Inflammatory macrophage treated with lipopolysaccharide for 4 hours (primary cell): ENCODE measurements around the gene TTLL5.
"Not testable (repeated sequence)": the region's sequence is repeated elsewhere in the genome, so short reads cannot be mapped to it uniquely, and the experiment has no call there.

ENCODE experiments used
- DNase-seq: peaks from one replicate; pipeline ENCODE4 v3.0.0-alpha.2; 2020

Gene TTLL5

DNA sequence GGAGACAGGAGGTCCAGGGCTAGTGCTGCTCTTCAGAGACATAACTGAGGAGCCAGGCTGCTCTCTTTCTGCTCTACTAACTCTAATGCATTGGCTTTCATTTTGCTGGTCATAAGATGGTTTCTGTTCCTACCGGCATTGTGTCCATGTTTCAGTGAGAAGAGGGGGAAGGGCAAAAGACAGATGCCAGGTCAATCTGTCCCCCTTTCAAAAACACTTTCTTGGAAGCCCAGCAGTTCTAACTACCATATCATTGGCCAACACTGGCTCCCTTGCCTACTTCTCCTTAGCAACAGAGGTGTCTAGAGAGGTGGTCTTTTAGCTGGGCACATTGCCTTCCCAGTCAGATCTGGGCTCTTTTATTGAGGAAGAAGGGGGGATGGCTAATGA, 256.9 kb downstream of the TTLL5 start:
- DNase-seq, result no peak

DNA sequence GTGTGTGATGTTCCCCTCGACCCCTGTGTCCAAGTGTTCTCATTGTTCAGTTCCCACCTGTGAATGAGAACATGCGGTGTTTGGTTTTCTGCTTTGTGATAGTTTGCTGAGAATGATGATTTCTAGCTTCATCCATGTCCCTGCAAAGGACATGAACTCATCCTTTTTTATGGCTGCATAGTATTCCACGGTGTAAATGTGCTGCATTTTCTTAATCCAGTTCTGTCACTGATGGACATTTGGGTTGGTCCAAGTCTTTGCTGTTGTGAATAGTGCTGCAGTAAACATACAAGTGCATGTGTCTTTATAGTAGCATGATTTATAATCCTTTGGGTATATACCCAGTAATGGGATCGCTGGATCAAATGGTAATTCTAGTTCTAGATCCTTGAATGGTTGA, 259.4 kb downstream of the TTLL5 start:
- DNase-seq, result not testable (repeated sequence)

DNA sequence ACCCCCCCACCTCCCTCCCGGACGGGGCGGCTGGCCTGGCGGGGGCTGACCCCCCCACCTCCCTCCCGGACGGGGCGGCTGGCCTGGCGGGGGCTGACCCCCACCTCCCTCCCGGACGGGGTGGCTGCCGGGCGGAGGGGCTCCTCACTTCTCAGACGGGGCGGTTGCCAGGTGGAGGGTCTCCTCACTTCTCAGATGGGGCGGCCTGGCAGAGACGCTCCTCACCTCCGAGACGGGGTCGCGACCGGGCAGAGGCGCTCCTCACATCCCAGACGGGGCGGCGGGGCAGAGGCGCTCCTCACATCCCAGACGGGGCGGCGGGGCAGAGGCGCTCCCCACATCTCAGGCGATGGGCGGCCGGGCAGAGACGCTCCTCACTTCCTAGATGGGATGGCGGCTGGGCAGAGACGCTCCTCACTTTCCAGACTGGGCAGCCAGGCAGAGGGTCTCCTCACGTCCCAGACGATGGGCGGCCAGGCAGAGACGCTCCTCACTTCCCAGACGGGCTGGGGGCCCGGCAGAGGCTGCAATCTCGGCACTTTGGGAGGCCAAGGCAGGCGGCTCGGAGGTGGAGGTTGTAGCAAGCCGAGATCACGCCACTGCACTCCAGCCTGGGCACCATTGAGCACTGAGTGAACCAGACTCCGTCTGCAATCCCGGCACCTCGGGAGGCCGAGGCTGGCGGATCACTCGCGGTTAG, 264.2 kb downstream of the TTLL5 start:
- not testable (repeated sequence) for DNase-seq

DNA sequence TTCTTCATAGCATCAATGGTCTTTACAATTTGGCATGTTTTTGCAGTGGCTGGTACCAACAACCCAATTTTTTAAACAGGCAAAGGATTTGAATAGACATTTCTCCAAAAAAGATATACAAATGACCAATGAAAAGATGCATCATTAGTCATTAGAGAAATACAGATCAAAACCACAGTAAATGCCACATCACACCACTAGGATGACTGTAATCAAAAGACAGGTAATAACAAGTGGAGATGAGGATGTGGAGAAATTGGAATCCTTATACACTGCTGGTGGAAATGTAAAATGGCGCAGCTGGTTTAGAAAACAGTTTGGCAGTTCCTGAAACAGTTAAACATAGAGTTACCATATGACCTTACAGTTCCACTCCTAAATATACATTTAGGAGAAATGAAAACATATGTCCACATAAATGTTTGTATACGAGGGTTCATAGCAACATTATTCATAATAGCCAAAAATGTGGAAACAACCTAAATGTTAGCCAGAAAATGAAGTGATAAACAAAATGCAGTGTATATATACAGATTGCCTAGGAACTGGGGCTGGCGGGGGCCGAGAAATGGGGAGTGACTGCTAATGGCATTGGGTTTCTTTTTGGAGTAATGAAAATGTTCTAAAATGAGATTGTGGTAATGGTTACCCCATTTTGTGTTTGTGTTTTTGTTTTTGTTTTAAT, 265.5 kb downstream of the TTLL5 start:
- DNase-seq, result no peak

DNA sequence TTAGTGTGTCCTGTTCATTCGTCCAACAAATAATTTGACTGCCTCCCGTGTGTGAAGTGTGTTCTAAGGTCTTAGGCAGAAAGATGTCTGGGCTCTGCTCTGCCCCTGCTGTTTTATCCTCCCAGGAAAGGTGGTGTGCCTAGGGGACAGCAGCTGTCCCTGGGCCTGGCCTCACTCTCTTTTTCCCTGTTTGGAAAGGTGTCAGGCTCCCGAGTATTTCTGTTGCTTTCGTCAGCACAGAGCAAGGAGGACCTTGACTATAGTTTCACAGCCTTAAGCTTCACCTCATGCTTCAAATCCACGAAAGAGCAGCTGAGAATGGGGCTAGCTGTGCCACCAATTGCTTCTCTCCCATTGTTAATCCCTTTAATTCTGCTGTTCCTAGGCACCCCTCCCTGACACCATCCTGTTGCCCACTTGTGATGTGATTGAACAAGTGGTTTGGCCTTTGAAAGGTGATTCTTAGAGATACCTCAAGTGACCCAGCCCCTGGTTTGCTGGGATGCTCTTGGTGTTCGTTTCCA, 266.6 kb downstream of the TTLL5 start:
- DNase-seq, result no peak

DNA sequence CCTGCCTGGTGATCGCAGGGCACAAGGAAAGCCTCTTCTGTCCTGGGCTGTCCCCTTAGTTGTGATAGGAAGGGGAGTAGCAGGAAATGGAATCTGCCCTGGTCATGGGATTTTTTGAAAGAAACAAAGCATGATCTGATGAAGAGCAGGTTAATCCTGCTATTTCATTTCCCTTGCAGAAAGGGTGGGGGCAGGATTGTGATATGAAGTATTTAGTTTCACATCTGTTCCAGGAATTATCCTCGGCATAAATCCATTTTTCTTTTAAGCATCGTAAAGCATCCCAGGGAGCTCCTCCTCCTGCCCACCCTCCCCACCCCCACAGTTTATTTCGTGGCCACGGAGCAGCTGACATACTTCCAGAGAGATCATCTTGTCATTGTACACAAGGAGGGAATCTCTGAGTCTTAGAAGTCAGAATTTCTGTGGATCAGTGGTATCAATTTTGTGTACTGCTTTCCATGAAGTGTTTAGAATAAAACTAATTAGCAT, 267.7 kb downstream of the TTLL5 start:
- no peak for DNase-seq

DNA sequence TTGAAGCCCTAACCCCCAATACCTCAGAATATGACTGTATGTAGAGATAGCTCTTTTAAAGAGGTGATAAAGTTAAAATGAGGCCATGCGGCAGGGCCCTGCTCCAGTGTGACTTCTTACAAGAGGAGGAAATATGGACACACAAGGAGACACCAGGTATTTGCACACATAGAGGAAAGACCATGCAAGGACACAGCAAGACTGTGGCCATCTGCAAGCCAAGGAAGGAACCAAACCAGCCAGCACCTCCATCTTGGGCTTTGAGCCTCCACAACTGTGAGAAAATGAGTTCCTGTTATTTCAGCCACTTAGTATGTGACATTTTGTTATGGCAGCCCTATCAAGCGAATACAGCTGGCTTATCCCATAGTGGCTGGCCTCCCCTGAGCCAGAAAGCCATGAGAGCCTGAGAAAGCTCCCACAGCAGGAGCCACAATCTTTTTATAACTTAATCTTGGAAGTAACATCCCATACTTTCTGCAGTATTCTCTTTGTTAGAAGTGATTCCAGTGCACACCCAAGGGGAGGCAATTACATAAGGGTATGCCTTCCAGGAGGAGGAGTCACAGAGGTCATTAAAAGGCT, 272.8 kb downstream of the TTLL5 start:
- DNase-seq, result no peak

DNA sequence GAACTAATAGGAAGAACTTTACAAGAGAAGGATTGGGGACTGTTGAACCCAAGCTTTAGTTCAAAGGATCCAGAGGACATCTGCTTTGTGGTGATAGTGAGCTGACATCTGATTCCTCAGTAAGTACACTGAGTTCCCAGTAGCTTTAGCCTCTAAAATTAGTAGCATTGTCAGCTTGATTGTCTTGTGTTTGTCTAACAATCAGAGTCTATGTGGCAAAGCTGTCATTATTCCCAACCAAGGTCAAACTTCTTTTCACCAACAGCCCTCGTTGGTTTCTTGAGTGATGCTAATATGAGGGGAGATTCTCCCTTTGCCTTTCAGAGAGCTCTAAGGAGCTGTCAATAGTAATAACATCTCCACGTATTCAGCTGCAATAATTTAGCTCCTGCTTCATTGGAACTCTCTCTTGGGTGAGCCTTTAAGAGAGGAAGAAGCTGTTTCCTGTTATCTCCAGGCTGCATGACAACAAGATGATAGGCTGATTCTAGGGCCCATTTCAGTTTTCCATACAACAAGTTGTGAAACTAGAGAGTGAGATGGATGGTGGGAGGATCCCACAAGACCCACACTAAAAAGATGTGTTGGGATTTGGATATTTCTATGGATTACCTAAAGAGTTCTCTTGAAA, 274.1 kb downstream of the TTLL5 start:
- DNase-seq, result no peak

DNA sequence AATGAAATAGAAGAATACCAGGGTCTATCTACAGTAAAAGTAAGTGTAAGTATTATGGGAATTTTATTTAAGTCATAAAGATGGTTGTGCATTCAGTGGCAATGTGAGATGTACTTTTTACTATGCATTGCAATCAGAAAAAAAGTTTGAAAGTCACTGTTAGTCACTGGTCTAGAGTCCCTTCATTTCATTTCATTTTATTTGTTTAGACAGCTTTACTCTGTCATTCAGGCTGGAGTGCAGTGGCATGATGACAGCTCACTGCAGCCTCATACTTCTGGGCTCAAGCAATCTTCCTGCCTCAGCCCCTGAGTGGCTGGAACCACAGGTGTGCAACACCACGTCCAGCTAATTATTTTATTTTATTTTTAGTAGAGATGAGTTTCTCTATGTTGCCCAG, 278.2 kb downstream of the TTLL5 start:
- no peak for DNase-seq

DNA sequence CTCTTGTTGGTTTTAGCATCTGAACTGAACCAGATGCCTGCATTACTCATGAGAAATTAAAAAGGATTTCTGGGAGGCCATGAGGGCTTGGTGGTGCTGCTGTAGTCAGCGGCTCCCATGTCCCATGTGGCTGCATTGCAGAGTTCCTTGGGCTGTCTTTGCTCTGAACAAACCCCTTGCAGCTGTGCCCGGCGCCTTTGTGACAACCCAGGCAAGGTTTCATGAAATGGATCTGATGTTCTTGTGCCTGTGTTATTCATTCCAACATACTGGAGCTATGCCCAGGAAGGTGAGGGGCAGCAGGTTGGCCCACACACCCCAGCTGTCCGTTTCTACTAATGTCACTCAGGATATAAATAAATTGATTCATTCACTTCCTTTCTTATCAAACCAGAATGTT, 280.0 kb downstream of the TTLL5 start:
- DNase-seq, result no peak

DNA sequence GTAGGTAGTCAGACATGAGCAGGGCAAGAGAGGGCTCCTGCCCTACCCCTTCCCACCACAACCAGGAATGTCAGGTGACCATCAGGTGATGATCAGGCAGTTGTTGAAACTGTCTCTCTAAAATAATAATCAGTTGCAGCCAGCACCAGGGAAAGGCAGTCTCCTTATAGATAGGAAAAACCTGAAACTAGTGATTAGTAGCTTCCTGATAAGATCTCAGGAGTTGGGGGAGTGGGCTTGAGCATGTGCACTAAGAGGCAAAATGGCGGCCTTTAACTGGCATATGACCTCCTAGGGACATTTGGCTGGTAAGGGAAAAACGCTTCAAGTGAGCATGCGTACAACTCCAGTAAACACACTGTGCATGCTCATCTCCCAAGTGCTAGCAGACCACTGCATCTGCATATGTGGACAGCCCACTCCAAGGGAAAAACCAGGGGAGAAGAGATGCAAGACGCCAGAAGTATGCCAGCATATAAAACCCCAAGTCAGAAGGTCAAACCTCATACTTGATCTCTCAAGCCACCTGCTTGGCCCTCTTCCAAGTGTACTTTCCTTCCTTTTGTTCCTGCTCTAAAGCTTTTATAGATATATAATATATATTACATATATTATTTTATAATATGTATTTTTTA, 283.7 kb downstream of the TTLL5 start:
- DNase-seq, result no peak

DNA sequence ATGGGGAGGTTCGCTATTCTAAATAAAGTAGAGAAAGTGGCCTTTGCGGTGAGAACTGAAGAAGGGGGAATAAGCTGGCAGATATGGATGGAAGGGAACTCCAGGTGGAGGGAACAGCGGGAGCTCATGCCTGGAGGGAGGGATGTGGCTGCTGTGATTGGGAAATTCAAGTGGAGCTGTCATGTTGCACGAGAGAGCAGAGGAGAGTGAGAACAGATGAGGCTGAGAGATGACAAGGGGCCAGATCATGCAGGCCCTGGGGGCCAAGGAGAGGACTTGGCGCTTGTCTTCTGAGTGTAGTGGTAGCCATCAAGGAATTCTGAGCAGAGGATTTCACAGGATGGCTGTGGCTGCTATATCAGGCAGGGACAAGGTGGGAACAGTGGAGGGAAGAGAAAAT, 285.7 kb downstream of the TTLL5 start:
- no peak for DNase-seq

DNA sequence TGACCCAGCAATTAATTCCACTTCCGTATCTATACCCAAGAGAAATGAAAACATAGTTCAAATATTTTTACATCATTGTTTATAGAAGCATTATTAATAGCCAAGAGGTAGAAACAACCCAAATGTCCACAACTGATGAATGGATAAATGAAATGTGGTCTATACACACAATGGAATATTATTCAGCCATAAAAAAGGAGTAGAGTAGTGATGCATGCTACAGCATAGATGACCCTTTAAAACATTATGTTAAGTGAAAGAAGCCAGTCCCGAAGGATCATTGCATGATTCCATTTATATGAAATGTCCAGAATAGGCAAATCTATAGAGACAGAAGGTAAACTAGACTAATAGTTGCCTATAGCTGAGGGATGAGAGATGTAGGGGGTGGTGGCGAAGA, 291.4 kb downstream of the TTLL5 start:
- DNase-seq, result no peak

DNA sequence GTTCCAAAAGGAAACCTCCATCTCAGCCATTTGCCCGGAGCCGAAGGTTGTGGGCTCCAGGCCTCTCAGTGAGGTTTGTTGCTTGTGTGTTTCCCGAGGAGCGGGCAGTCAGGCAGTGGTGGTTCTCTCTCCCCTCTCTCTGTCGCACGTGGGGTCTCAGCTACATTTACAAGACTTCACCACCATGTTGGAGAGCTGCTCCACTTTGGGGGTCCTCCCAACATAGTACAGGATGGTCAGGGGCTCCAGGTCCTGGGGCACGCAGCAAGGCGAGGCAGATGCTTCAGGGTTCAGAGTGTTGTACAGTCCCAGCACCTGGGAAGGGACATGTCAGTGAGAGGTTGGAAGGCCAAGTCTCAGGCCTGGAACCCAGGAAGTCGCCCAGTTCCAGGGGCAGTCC, 298.0 kb downstream of the TTLL5 start:
- no peak for DNase-seq

DNA sequence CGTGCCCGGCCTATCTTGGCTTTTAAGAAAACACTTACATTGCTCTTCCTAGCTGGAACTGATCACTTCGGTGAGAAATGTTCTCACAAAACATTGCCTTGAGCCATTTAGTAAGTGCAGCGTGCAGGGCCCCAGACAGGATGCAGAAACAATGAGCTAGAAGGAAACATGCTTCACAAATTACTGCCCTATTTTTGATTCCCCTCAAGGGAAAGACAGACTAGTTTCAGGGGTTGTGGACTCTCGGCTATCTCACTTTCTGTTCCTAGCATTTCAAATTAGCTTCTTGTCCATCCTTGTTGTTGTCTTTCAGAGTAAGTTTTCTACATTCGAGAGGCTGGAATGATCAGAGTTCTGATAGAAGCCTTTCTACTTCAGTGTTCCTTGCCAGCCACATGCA, 299.2 kb downstream of the TTLL5 start:
- no peak for DNase-seq

DNA sequence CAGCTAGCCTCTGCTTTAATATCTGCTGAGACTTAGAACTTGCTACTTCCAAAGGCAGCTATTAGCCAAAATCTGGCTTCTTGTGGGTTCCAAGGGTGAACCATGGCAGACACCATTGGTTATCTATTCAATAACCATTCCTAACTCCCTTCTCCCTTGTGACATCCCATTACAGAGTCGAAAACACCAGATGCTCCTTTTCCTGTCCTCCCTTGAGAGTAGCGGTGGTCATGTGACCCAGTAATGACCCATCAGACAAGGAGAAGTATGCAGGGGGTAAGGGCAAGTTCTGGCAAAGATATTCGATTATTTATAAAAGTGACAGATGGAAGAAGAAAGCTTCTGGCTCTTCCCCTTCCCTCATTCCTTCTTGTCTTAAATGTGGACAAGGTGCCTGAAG, 300.6 kb downstream of the TTLL5 start:
- DNase-seq, result no peak

DNA sequence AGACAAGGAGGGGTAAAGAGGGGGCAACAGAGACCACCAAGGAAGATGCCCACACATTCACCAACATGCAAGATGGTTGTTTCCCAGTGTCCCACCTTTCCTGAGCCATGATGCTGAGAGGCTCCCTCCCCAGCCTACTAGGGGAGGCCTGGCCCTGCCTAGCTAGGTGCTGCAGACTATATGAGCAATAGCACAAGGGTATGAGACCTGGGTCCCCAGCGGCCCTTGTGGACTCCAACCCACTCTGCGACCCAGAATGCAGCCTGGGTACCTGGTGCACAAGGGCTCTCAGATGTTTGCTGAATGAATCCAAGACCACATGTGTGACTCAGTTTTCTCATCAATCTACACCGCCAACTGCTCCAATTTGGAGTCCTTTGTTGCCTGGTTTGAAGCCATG, 306.8 kb downstream of the TTLL5 start:
- DNase-seq, result no peak

DNA sequence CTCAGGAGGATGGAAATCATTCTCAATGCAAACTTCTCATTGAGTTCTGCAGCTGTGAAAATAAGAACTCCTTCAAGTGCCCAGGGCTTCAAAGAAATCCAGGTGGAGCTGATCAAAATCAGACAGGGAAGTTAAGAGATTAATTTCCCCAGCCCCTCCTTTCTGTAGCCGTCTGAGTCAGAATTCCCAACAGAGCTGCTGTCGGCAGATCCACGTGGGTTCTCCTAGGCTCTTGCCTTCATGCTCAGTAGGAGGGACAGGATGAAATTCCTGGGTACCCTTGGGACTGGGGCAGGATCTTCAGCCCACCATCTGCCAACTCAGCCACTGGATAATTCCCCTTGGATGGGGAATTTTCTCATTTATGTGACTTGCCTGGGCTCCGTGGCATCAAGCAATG, 307.4 kb downstream of the TTLL5 start:
- DNase-seq, result no peak

DNA sequence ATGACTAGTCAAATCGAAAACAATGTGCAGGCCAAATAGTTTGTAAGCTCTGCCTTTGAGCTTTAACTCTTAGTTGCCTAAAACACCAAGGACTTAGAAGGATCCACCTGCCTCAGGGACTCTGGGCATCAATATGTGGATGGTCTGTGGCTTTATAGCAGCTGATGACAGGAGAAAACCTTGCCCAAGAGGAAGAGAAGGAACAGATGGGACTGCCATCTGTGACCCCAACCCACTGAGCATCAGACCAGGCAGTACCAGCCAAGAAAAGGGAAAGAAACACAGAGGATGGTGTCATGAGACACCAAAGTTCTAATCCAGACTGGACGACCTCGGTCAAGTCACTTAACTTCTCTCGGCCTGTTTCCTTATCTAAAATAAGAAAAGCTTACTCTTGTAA, 308.1 kb downstream of the TTLL5 start:
- DNase-seq, result no peak

DNA sequence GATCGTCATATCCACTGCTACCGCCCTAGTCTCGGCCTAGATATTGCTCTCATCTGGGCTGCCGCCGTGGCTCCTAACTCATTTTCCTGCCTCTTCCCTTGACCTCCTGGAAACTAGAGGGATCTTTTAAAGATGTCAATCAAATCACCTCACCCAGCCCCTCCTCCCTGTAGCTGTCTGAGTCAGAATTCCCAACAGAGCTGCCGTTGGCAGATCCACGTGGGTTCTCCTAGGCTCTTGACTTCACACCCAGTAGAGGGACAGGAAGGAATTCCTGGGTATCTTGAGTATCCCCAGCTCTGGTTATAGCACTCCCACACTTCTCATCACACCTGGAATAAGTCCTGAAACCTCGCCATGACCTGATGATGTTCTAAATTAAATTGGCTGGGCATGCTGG, 308.8 kb downstream of the TTLL5 start:
- DNase-seq, result no peak

DNA sequence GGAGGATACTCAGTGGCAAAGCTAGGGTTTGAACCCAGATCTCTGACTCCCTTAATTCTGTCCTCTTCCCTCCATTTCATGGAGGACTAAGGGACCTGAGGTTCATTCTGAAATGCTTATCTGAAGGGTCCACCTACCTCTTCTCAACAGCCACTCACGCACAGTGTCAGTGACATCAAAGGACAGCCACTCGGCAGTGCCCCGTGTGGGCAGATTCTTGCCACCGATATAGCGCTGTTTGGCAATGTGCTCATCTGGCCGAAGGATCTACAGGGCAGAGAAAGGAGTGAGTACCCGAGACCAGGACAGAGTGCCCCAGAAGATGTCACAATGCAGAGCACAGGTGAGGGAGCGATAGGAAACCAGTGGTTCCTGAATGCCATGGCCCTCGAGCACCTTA, 309.9 kb downstream of the TTLL5 start:
- no peak for DNase-seq

DNA sequence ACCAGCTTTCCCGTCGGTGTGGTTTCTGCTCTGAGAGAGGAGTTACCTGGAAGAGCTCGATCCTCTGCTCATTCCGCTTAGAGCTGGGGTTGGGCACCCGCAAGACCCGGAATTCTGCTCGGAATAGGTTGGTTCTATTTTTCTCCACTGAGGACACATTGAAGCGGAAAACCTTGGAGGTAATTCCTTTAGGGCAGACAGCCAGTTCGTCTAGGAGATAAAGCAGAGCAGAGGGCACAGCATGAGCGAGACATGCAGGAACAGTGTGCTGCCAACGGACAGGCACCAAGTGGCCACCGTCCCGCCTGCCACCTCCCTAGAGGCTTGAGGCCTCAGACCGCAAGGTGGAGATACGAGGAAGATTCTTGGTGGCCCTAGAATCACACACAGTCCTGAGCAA, 310.5 kb downstream of the TTLL5 start:
- no peak for DNase-seq

DNA sequence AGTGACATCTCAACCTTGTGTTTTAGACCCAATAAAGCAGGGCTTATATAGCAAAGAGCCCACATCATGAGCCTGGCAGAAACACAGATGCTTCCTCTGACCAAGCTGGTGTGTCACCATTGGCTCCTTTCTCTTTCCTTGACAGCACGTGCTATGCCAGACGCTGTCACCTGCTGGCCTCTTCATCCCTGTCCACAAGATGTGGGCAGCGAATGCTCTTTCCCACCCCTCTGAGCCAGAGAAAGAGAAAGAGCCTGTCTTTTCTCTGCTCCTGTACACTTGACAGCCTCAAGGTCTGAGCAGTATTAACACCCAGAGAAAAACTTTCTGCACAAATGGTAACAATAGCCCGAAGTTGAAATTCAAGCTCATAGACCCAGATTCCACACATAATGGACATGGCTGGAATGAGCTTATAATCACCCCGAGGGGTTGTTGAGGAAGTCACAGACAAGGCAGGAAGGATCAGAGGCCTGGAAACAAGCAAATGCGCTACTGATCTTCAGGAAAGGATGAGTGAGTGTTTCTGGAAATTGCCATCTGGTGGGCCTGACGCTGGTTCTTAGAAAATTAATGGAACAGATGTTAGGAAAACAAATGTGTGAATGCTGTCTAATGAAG, 311.9 kb downstream of the TTLL5 start:
- no peak for DNase-seq
